ENCODE data around the gene RARRES1. TPM values are rescaled to one million over a fixed set of nuclear protein-coding genes. Genes with fewer than 3 reads are reported as not detected.

RARRES1 gene
- total RNA-seq, 3 donors from 2014 or later, result 42.7 to 72.0 (median 43.8) TPM

DNA sequence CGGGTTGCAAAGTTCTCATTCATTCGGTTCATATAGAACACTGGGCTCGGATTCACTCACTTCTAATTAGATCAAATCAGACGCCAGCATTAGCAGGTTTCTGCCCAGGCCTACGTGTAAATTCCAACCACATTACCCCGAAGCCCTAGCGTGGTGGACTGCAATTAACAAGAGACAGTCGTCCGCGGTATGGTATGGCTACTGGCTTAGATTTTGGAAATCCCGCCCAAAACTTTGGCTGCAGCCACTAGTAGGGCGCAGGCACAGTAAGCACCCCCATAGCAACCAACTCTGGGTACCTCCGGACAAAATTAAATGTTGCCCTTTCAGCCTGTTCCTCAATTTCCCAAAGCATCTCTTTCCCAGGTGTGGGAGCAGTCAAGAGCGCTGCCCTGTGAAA, 771 bp downstream of the RARRES1 start:
- ATAC-seq, result no peak
- TF ChIP-seq, protein P1, sequence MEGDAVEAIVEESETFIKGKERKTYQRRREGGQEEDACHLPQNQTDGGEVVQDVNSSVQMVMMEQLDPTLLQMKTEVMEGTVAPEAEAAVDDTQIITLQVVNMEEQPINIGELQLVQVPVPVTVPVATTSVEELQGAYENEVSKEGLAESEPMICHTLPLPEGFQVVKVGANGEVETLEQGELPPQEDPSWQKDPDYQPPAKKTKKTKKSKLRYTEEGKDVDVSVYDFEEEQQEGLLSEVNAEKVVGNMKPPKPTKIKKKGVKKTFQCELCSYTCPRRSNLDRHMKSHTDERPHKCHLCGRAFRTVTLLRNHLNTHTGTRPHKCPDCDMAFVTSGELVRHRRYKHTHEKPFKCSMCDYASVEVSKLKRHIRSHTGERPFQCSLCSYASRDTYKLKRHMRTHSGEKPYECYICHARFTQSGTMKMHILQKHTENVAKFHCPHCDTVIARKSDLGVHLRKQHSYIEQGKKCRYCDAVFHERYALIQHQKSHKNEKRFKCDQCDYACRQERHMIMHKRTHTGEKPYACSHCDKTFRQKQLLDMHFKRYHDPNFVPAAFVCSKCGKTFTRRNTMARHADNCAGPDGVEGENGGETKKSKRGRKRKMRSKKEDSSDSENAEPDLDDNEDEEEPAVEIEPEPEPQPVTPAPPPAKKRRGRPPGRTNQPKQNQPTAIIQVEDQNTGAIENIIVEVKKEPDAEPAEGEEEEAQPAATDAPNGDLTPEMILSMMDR (IDR thresholded peaks at IDR 0.05), result no peak
- no peaks in the 10 kb centered on the region for H3K36me3 ChIP-seq (ENCODE audit: low read depth)
- peaks cover 7% of the 10 kb centered on the region for H3K9me3 ChIP-seq
- intact Hi-C loops (cut with DNase I, micrococcal nuclease), result no loop called here
- no peak overlapping the region for H3K4me3 ChIP-seq
- DNase-seq, result no peak
- peaks cover 25% of the 10 kb centered on the region for H3K4me1 ChIP-seq (ENCODE audit: low read depth)

DNA sequence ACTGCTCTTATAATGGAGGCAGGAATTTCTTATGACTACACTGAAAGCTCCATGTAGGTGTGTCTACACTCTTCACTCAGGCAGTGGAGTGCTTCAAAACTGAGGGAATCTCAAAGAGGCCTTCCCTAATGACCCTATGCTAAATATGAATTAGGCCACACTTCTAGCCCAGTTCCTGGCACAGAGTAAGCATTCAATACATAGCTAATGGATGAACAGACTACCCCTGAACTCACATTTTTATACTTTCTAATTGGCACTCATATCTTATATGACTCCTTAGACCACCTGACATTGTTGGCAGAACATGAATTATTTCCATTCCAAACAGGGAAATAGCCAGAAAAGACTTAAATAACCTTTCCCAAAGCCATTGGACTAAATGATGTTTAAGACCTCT, 3.4 kb downstream of the RARRES1 start:
- no peak overlapping the region for H3K4me3 ChIP-seq
- H3K36me3 ChIP-seq (ENCODE audit: low read depth), result no peaks in the 10 kb centered on the region
- H3K9me3 ChIP-seq, result no peaks in the 10 kb centered on the region
- DNase-seq, result no peak
- TF ChIP-seq, protein P1 (IDR thresholded peaks at IDR 0.05), result no peak
- no peak for ATAC-seq
- intact Hi-C loops (cut with DNase I, micrococcal nuclease), result loop anchor here (5.0 kb wide), 3 partner anchors 57 to 63 kb away; partner anchors contain the start of gene LXN (in 1 of the 2)
- H3K4me1 ChIP-seq (ENCODE audit: low read depth), result peaks cover 49% of the 10 kb centered on the region

DNA sequence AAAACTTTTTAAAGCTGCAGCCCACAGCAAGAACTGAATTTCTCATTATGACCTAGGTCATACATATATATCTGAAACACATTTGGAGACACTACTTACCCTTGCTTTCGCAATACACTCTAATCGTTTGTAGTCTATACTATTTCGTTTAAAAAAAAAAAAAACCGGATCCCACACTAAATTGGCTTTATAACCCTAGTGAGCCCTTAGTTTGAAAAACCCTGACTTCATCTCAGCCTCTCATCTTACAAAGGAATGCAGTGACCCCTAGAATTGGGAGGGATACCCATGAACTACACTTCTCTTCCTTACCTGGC, 4.2 kb downstream of the RARRES1 start:
- no peak for ATAC-seq
- TF ChIP-seq, protein P1 (IDR thresholded peaks at IDR 0.05), result no peak
- intact Hi-C loops (cut with DNase I, micrococcal nuclease), result loop anchor here (5.0 kb wide), 3 partner anchors 56 to 64 kb away; partner anchors contain the start of gene LXN (in 1 of the 2)
- H3K4me3 ChIP-seq, result no peak overlapping the region
- no peaks in the 10 kb centered on the region for H3K36me3 ChIP-seq (ENCODE audit: low read depth)
- DNase-seq, result no peak
- H3K9me3 ChIP-seq, result no peaks in the 10 kb centered on the region
- H3K4me1 ChIP-seq (ENCODE audit: low read depth), result peaks cover 56% of the 10 kb centered on the region

DNA sequence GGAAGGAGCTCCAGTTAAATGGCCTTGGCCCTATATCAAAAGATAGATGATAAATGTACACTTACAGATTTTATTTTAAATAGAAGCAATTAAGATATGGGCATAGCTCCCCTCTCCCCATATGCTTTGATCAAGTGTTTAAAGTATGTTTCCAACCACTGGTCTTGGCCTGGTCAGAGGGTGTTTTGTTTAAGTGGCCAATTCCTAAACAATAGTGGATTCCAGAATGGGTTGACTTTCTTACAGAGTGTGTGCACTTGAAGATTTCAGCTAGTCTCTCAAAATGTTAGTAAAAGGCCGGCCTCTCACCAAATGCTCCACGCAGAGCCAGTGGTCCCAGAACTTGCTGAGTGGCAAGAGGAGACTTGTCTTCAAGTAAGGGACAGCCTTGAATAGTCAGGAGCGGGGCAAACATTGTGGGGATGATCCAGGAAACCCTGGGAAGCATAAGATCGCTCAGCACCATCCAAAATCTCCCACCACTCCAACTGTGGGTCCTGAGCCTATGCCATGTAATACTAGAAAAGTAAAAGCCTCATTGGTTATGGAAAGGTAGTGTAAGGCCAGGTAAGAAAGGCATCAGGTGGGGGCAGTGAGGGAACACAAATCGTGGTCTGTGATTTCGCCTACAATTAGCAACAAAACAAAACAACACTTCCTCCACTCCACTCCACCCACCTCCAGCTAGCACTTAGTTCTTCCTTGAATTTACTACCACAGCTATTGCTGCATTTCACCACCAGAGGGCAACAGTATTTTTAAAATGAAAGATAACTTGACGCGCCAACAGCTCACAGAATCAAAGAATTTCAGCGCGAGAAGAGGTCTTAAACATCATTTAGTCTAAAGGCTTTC, 4.8 kb downstream of the RARRES1 start:
- peak in 1 of 3 donors; percentile 84 for DNase-seq
- Histone ChIP-seq H3K9me3 (no peaks in the 10 kb centered on the region), H3K4me1 (ENCODE audit: low read depth) (peaks cover 61% of the 10 kb centered on the region), H3K4me3 (no peak overlapping the region), H3K36me3 (ENCODE audit: low read depth) (no peaks in the 10 kb centered on the region)
- intact Hi-C loops (cut with DNase I, micrococcal nuclease), result loop anchor here (5.0 kb wide), 3 partner anchors 55 to 65 kb away; partner anchors contain the start of gene LXN (in 1 of the 2)
- peak; percentile 30 for ATAC-seq
- TF ChIP-seq, protein P1 (IDR thresholded peaks at IDR 0.05), result peak; percentile 66

DNA sequence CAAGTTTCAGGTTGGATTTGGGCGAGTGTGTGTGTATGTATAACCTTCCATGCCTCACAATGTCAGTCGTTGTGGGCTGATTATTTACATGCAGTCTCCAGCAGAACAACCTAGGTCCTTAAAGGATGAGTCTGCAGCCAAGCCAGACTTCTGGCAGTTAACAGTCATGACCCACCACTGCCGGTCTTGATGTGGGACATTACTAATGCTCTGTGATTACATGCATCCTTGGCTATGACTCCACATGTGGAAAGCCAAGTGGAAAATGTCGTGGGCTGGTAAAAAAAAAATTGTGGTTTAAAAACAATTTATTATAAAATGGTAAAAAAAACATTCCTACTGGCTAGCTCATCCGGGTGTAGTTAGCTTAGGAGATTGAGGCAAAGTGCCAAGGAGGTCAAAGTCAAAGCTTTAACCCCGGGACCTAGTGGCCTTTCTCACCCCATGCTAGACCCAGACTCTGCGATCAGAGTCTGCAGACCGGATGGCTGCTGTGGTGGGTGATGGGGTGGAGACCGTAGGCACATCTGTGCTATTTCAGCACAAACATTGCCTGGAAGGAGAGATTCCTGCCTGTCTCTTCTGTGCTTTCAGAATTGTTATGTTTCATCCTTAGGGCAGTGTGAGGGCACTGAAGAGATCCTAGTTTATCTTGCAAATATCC, 6.8 kb downstream of the RARRES1 start:
- ATAC-seq (peak; percentile 17), DNase-seq (peak in 2 of 3 donors; percentile 54 to 74)
- intact Hi-C loops (cut with DNase I, micrococcal nuclease), result loop anchor here (5.0 kb wide), 3 partner anchors 53 to 67 kb away; partner anchors contain the start of gene LXN (in 1 of the 2)

More for the DNA sequence above, 6.8 kb downstream of the RARRES1 start:
- H3K9me3 ChIP-seq, result no peaks in the 10 kb centered on the region
- no peak overlapping the region for H3K4me3 ChIP-seq
- no peaks in the 10 kb centered on the region for H3K36me3 ChIP-seq (ENCODE audit: low read depth)
- TF ChIP-seq, protein P1 (IDR thresholded peaks at IDR 0.05), result no peak
- peaks cover 60% of the 10 kb centered on the region for H3K4me1 ChIP-seq (ENCODE audit: low read depth)
